ENCODE results near the gene IQSEC1.

Gene IQSEC1

DNA sequence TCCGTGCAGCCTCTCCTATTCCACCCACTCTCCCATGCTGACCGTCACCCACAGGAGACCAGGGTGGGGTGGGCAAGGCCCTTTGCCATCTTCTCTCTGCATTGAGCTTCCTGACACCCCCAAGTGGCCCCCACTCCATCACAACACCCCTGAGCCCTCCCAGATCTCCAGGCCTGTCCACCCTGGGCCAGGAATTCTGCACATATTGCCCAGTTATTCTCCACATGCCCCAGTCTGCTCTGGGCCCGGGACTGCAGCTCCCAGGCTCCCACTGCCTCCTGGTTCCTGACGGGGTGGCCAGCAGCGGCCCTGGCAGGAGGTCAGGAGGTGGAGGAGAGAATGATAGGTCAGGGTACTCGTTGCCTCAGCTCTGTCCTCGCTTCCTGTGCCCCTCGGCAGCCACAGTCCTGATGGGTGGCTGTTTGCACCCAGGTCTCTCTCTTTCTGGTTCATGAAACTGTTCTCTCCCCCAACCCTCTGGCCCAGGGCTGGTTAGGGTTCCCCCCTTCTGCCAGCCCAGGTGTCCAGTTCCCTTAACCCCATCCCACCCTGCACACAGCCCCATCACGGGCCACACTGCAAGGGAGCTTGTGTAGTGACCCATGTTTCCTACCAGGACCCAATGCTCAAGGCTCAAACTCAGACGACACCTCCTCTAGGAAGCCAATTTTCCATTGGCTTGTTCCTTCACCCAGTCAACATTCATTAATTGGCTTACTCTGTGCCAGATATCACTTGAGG, 47.3 kb downstream of the IQSEC1 start:
- DNase-seq = no peak

DNA sequence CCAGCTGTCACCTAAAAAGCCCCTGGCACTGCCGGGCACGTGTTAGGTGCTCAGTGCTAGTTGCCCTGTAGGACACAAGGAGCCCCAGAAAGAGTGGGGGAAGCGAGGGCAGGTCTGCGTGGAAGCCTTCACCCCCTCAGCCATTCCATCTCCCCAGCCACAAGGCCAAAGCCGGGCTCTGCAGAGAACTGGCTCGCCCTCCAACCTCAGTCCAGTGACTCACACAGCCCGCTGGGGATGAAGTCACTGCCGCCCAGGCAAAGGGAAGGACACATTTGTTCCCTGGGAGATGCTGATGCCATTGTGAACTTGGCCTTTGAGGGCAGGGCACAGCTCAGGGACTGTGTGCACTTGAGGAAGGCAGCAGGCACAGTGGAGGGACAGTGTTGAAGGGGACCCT, 48.1 kb downstream of the IQSEC1 start:
- no peak for DNase-seq

DNA sequence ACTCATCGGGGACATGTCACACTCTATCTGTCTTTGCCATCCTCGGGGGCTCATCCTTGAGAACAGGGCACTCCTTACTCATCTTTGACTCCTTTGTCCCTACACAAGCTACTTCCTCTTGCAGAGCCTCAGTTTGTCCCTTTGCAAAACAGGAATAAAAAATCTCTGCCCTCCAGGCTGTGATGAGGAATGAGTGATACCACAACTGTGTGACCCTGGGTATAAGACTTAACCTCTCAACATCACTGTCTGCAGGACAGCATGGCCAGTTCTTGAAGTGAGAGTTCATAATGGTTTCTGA, 48.5 kb downstream of the IQSEC1 start:
- DNase-seq = no peak

DNA sequence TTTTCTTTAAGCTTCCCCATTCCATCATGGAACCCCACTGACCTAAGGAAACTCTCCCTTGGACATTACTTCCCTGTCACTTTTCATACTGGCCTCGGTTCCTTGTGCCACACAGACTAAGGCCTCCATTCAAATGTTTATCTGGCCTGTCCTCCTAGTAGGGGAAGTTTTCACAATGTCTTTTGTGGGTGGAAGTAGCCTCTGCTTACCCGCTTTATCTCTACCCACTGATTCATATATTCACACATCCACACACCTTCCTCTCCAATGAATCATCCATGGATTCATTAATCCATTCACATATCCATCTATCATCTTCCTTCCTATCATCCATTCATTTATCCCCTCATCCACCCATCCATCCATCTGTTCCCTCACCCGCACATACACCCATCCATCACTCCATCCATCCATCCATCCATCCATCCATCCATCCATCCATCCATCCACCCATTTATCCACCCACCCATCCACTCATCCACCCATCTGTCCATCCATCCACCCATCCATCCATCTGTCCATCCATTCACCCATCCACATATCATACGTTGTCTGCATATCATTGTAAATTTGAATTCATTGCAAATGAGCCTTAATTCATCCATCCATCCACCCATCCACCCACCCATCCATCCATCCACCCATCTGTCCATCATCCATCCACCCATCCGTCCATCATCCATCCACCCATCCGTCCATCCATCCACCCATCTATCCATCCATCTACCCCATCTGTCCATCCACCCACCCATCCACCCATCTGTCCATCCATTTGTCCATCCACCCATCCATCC, 49.1 kb downstream of the IQSEC1 start:
- no peak for DNase-seq

DNA sequence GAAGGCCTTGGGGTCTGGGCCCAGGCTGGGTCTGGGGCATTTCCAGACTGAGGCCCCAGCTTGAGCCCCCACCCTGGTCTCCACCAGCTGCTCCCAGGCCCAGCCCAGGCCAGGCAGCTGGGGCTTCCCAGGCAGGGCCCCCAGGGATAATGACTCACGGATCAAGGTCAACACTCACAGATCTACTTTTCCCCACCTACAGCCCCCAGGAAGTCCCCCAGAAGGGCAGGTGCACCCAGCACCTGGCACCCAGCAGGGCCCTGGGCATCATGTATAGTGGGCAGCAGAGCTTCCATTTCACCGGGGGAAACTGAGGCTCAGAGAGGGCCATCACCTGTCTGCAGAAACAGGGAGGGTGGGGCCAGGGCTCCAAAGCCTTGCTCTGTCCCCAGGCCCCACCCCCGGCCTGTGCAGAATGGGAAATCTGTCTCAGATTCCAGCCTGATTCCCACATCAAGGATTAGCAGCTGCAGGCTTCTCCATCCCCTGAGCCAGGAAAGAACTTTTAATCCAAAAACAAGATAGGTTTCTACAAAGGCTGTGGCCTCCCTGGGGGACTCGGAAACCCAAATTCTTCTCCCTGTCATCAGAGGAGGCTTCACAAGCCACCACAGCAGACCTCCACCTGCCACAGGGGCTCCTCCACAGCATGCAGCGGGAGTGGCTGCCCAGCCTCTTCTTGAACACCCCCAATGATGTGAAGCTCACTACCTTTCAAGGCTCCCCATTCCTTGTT, 49.8 kb downstream of the IQSEC1 start:
- DNase-seq = no peak

DNA sequence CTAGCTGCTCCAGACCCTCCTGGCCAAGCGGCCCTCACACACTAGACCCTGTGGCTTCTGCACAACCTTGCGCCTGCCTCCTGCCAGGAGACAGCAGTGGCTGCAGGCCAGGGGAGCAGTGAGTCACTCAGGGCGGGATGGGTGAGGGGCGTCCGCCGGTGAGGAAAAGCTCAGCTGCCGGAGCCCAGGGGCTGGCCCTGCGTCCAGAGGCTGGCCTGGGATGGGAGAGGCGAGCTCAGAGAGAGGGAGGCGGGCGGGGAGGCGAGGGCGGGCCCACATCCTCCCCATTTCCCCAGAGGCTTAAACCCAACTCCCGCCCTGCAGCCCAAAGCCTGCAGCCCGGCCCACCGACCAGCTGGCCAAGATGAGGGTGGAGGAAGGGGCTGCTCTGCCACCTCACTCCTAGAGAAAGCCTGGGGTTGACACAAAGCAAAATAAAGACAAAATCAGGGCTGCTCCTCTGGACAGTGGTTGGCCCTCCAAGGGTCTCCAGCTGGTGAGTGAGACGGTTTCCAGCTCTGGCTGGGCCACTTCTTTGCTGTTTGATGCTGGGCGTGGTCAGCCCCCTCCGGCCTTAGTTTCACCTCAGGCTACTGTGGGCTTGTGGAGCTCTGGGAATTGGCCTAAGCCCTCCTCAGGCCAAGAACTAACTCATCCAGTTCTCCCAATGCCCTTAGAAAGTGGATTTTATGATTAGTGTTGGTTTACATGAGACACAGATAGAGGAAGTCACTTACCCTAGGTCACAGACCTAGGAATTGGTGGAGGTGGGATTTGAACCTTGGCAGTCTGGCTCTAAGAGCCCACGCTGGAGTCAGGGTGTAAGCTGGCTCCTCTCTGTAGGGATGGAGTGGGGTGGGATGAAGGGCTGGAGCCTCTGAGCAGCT, 50.6 kb downstream of the IQSEC1 start:
- DNase-seq = no peak

DNA sequence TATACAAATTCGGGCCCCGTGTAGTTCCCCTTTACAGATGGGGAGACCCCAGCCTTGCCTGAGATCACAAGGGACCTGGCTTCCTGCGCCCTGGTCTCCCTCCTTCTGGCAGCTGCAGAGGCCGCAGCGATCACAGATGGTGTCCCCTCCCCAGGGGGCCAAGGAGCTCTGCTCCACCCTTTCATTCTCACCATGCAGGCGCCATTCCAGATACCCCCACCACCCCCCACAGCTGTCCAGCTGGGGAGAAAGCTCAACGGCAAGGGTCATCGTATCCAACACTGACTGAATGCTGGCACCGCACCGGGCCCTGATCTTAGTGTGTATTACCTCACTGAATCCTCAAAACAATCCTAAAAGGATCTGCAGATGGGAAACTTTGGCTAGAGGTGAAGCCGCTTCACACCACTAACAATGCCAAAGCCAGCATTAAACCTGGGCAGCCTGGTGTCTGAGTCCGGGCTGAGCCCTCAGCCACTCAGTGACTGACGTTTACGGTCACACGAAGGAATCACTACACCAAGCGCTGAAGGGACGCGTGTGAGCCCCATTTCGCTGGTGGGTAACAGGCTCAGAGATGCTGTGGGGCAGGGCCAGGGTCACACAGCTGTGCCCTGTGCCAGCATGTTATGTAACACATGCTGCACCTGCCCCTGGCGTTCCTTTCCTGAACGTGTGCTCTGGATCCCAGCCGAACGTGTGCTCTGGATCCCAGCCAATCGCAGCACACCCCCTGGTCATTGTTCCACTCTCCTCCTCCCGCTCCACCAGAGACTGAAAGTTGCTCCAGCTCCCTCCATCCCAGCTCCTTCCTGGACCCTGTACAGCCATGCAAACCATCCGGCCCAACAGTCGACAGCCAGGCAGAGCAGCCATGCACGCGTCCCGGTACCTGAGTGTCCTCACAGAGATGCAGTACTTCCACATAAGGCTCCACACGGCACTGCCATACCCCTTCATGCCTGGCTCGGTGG, 51.8 kb downstream of the IQSEC1 start:
- no peak for DNase-seq

DNA sequence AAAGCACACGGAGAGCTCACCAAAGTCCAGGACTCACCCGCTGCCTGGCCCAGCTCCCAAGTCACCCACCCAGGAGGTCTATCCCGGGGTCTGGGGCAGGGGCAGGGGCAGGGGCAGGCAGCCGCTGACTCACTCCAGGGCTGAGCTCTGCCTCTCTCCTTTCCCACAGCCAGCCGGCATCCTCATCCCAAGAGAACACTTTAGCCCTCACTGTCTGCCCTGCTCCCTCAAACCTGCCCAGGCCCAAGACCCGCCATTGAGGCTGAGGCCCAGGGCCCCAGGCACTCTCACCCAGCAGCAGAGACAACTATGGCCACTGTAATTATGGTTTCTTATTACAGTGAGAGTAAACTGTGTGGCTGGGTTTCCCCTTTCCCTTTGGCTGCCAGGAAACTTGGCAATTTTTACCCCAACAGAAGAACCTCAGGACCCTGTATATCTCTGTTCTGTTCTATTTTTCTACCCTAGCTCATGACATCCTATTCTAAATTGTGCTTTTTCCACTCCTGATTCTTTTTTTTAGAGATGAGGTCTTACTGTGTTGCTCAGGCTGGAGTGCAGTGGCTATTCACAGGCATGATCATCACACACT, 53.0 kb downstream of the IQSEC1 start:
- no peak for DNase-seq

DNA sequence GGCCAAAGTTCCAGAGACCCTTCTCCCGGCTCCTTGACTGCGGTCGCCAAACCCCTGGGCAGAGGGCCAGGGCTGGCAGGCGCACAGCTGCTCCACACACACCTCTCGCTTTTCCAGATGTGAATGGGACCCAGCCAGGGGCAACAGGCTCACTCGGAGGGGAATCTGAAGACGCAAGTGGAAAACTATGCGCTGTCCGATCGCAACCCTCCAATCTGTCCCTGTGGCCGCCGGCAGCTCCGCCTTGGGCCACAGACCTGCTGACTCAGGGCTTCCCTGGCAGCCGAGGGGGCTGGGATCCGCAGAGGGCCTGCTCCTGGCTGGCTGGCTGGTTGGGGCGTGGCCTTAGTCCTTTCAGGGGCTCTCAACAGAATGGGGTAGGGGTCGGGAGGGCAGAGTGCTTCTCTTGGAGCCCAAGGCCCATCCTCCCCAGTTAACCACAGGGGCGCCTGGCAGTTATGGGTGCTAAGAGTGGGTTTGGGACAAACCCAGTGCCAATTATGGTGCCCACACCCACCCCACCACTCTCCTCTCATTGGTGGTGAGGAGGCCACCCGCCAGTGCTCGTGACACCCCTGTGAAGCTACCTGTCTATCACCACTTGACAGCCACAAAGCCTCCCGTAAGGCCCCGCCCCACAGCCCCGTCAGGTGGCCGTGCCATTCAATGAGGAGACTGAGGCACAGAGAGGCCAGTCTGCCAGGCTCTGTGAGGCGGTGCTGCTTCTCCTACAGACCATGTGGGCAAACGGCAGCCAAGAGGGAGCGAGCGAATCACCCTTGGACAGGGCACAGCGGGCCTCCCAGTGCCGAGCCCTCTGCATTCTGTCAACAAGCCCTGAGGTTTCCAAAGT, 53.8 kb downstream of the IQSEC1 start:
- no peak for DNase-seq

DNA sequence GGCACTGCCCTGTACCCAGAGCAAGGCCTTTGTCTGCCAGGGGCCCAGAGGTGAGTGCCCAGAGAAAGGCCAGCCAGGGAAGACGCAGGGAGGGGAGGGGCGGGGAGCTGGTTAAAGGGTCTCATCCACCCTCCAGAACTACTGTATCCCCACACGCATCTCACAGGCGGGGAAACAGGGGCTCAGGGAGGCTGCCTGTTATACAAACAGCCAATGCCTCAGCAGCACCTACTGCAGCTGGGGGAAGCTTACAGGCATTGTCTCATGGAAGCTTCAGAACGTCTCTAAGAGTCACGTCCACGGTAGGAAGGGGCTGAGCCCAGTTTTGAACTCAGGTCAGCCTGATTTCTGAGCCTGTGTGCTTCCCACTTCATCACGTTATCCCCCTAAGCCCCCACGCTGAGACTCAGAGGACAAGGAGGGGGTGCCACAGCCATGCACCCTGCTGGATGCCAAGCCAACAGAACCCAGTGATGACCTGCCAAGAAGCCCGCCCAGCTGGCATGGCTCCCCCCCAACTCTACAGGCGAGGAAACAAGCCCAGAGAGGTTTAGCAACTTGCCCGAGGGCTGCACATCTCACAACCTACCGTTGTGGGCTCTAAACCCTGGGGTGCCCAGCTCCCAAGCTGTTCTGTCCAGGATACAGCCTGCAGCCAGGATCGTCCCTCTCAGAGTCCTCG, 54.5 kb downstream of the IQSEC1 start:
- no peak for DNase-seq

DNA sequence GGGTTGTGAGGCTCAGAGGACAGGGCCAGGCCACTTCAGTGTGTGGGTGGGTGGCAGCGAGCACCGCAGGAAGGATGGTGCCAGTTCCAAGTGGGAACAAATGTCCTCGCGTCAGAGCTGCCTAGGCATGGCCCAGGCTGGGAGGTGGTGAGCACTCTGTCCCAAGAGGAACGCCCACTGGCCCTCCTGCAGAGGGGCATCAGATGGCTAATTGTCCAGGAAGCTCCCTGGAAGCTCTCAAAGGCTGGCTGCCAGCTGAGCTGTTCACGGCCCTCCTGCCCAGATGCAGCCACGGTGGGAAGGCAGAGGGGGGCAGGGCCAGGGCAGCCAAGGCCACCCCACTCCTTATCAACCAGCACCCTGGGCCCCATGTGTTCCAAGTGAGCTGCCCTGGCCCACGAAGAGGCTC, 55.2 kb downstream of the IQSEC1 start:
- no peak for DNase-seq

DNA sequence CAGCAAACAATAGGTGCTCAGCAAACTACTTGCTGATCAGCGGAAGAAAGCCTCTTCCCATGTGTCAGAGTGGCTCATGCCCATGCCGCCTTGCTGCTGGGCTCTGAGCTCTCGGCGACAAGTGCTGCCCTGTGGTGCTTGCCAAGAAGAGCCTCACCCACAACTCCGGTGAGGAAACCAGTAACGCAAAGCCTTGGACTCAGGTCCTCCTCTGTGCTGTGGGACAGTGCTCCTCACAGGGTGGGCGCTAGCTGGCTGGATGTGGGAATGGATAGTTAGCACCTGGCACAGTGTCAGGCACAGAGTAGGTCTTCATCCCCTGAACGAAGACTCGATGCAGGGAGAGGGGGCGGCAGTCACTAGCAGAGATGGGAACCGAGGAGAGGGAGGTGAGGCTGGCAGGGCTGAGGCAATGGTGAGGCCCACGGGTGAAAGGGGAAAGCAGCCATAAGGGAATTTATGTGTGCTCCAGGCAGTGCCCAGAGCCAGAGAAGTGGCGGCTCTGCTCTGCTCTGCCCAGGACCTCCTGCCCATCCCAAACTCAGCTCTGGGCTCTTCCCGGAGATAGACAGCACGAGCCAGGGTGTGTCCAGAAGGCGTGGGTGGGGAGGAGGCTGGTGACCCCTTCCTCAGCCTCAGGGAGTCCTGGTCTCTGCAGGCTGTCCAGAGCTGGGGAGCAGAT, 55.7 kb downstream of the IQSEC1 start:
- DNase-seq = no peak

DNA sequence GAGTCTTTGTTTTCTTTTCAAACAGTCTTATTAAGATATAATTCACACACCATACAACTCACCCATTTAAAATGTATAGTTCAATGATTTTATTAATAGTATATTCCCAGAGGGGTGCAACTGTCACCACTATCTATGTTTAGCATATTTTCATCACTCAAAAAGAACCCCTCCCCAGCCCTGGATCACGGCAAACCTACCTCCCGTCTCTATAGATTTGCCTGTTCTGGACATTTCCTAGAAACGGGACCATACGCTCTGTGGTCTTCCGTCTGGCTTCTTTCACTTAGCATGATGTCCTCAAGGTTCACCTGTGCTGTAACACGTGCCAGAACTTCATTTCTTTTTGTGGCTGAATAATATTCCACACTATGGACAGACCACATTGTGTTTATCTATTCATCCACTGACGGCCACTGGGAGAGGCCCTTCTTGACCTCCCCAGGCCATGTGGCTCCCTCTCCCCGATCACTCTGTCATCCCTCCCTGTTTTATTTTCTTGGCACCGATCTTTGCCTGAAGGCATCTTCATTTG, 56.4 kb downstream of the IQSEC1 start:
- DNase-seq = no peak

DNA sequence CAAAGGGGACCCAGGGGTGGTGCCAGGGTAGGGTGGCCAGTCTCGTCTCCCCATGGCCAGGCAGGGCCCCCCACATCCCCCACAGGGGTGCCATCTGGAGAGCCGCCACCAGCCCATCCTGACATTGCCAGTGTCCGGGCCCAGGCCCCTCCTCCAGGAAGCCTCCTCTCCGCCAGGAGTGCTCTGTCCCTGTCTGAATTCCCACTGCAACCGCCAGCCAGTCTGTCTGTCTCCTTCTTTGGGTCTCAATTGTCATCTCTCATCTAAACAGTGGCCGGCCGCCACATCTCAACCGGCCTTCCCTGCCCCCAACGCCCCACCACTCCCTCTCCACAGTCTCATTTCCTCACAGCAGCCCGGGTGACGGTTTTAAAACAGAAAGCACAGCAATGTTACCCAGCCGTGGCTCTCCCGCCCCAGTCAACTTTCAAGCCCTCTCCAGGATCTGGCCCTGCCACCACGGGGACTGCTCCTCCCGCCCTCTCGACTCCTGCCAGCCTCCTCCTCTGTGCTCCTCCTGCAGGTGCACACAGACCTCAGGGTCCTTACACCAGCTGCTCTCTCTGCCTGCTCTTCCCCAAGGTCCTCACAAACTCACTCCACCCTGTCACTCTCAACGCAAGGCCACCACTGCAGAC, 57.0 kb downstream of the IQSEC1 start:
- DNase-seq = peak in 1 of 2 experiments; percentile 13

DNA sequence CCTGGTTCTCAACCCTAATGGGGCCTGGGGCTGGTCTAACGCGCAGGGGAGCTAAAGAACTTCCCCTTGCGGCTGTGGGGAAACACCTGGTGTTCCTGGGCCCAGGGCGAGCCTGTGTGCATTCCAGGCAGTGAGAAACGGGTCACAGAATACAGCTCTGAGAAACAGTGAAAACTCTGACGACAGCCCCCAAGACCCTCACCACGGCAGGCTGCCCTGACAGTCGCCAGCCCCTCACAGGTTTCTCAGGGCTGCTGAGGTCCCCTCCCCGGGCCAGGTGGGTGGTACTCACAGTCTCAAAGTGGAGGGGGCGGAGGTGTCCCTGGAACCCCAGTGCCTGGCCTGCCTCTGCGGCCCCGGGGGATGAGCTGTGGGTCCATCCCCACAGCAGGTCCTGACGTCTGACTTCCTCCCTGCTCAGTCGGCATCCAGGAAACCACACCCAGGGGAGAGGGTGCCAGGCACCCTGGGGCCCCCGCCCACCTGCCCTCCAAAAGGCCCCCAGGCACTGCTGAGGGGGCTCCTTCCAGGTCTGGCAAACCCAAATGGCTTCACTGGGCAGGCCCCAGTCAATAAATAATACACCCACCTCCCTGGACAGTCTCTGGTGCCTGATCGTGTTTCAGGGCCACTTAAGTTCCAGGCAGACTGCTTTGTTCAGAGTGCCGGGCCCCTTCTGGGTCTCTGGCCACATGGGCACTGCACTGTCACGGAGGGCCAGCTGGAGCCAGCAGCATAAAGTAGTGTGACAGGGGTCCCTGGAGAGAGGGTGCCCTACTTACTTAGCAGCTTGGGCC, 57.7 kb downstream of the IQSEC1 start:
- DNase-seq = no peak

DNA sequence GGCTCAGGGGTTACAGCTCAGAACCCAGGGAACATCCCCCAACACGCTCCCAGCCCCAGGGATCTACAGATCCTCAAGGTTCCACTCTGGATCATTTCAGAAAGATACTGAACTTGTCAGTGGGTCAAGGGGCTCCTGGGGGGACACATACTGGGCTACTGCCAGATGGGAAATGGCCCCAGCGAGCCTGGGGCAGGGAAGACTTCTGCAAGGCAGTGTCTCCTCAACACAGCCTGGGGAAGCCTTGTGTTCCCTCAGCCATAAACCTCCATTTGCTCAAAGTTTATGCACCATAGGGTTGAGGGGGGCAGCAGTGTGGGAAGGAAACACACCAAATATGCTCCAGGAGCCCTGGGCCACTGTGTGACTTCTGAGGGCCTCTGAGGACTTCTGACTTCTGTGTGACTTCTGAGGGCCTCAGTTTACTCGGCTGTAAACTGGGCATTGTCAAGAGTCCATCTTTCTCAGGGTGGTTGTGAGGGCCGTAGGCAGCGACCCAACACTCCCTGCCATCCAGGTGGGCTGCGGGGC, 58.4 kb downstream of the IQSEC1 start:
- no peak for DNase-seq
